IPS DF 4.7 (cell line): Measurements from ENCODE around the gene MYO3A.
"Not testable (repeated sequence)": the region's sequence is repeated elsewhere in the genome, so short reads cannot be mapped to it uniquely, and the experiment has no call there.

Experiments
- DNase-seq: peaks from one replicate; pipeline ENCODE4 v3.0.0-alpha.2; 2013; ENCODE audit warnings: low spot score; ENCODE audit errors: extremely low read depth

MYO3A gene

GRCh38 chr10:26081459-26081858 is 147.4 kb downstream of the MYO3A start:
- no peak for DNase-seq

DNA sequence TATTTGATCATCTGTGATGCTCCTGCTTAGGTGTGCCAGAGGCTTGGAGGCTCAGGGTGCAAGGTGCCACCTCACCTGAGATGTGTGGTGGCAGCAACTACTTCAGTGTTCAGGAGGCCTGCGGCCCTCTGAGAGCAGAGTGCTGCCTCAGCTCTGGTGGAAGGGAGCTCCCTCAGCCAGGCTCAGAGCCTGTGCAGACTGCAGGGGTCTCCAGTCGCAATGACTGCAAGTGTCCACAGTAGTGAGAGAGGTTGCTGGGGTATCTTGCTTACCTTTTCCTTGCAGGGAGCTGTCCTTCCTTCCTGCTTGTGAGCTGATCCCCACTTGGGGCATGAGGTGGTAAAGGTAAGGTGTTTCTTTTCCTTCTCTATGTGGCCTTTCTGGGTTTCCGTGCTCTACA is 151.5 kb downstream of the MYO3A start:
- peak; percentile 11 for DNase-seq

- DNase-seq: no peak
Observed at GRCh38 chr10:26087666-26088065, 153.6 kb downstream of the MYO3A start.

- no peak for DNase-seq
Observed at GRCh38 chr10:26090026-26090425, 156.0 kb downstream of the MYO3A start.

- DNase-seq: no peak
Observed at GRCh38 chr10:26090762-26091161, 156.7 kb downstream of the MYO3A start.

GRCh38 chr10:26093229-26093628 is 159.2 kb downstream of the MYO3A start:
- no peak for DNase-seq

- DNase-seq: no peak
Observed at GRCh38 chr10:26095781-26096180, 161.8 kb downstream of the MYO3A start.

- not testable (repeated sequence) for DNase-seq
Observed at GRCh38 chr10:26097549-26097948, 163.5 kb downstream of the MYO3A start.

DNA sequence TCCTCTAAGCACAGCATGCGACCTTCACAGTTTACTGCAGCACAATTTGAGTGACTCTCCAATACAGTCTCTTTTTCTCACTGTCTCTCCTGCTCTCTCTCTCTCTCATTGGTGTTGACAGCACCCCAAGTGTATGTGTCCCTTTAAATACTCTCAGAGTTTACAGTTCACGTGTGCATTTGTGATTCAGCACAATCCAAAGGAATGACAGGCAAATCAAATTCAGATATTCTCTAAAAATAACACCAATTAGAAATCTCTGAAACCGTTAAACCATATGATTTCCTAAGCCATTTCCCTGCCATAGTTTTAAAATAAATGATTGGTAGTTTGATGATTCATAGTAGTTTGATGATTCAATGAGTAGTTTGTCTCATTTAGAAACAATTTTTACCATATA is 178.5 kb downstream of the MYO3A start:
- DNase-seq: no peak

GRCh38 chr10:26138613-26139012 is 204.6 kb downstream of the MYO3A start:
- no peak for DNase-seq

DNA sequence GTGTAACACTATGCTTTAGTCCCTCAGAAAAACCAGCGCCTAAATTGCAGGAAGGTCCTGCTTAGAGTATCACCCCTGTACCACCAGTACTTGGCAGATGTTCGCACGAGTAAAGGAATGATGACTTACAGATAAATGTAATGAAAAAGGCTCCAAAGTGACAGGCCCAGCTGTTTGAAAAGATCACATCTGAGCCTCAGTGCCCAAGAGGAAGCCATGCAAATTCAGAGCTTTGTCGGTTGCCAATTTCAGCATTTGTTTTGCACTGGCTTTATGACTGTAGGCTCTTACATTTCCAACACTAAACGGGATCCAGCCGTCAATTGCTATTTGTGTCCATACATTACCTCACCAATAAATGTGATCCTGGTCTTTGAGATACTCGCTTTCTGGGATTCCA is 222.0 kb downstream of the MYO3A start:
- no peak for DNase-seq

DNA sequence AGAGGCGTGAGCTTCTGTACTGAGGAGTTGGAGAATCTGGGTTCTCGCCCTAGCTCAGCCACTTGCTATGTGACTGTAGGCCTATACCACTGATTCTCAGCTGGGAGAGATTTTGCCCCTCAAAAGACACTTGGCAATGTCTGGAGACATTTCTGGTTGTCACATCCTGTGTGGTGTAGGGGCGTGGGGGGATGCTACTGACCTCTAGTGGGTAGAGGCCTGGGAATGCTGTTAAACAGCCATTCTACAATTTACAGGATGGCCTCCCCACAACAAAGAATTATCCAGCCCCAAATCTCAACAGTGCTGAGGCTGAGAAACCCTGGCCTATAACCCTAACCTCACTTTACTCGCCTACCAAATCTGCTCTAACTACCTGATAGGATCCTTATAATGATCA is 223.7 kb downstream of the MYO3A start:
- DNase-seq: peak; percentile 5

DNA sequence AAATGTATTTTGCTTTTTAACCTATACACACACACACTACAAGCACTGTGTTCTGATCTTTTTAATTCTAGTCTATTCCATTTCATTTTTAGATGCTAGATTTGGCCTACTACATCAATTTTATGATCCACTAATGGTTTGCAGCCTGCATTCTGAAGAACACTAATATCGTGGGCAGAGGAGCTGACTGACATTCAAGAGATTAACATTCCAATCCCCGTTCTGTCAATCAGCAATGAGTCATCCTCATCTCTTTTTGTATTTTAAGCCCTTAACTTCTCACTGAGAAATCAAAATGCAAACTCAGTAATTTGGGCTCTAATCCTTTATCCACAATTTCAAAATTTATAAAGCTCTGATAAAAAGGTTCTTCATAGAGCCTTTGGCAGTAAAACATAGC is 235.4 kb downstream of the MYO3A start:
- DNase-seq: no peak

DNA sequence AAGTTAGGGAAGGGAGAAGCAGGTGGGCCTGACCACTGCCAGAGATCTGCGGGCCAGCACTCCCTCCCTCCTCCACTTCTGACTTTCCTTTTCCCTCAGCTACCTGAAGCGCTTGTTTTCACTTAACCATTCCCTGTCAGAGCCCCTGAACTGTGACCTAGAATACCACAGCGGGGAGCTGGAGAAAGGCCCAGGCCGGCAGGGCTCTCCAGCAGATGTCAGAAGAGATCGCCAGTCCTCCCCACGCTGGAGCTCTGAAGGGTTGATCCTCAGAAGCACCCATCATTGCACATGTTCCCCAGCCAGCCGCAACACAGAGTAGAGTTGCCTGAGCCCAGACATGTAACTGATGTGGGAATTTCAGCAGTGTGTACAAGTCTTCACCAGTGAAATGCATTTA is 238.1 kb downstream of the MYO3A start:
- peak; percentile 5 for DNase-seq

DNA sequence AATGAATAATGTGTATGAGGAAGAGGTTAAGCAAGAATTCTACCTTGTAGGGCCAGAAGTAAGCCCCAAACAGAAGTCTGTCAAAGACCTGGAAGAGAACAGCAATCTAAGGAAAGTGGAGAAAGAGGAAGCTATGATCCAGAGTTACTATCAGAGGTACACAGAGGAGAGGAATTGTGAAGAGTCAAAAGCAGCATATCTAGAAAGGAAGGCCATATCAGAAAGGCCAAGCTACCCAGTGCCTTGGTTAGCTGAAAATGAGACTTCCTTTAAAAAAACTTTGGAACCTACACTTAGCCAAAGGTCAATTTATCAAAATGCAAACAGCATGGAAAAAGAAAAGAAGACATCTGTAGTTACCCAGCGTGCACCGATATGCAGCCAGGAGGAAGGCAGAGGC is 239.8 kb downstream of the MYO3A start:
- no peak for DNase-seq

DNA sequence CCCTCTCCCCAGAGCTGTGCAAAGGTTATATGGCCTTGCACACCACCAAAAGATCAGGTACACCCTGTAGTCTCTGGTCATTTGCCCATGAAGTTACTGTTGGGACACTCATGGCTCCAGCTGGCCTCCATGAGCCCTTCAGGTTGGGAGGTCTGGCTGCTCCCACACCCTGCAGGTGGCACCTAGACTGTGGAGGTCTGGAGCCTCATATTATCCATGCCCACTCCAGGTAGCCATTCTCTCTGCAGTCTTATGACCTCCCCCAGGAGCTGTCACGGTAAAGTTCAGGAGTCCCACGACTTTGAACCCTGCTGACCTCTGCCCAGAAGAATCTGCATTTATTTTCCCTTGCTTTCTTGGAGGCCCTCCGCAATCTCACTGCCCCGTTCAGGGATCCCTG is 243.3 kb downstream of the MYO3A start:
- no peak for DNase-seq

DNA sequence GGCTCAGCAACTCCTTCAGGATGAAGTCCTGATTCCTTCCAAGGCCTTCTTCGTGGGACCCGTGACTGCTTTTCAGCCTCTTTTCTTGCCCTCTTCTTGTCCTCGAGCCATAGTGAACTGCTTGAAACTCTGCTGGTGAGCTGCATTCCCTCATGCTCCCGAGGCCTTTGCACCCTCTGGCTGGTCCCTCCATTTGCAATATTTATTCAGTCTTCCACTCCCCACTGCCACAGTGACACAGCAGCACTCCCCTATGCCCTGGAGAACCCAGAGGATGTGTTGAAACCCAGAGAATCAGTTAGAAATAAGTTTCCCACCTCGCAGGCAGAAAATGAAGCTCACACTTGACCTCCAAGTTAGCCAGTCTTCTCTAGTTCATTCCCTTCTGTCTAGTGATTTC is 260.2 kb downstream of the MYO3A start:
- DNase-seq: no peak

DNA sequence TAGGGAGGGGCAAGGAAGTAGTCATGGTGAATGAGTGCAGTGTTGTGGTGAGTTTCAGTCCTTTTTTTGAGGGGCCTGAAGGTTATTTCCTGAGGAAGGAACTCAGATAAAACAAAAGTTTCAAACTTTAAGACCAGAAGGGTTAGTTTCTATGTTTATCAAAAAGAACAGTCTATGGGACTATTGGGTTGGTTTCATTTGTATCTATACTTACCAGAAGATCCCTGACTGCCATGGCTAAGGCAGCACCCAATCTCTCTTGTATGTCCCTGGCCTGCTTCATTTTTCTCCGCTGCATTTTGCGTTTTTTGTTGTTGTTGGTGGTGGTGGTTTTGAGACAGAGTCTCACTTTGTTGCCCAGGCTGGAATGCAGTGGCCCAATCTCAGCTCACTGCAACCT is 263.2 kb downstream of the MYO3A start:
- DNase-seq: no peak

GRCh38 chr10:26198119-26198518 is 264.1 kb downstream of the MYO3A start:
- no peak for DNase-seq

DNA sequence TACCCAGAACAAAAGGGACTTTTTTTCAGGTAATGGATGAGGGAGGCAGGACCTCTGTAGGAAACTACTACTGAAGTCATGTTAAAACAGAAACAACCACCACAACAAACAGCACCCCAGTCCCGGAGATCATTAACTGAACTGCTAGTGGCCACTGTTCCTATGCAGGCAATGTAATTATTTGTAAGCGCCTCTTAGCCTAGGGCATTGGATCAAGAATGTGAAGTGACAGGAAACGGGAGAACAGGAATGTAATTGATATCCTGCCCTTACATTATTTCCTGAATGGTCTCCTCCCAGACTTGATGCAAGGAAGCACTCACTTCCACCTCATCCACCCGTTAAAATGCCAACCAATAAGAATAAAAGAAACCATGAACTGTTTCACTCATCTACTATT is 265.8 kb downstream of the MYO3A start:
- DNase-seq: no peak

- DNase-seq: no peak
Observed at GRCh38 chr10:26205223-26205622, 271.2 kb downstream of the MYO3A start.

GRCh38 chr10:26211781-26212444 is 277.9 kb downstream of the MYO3A start:
- no peak for DNase-seq

DNA sequence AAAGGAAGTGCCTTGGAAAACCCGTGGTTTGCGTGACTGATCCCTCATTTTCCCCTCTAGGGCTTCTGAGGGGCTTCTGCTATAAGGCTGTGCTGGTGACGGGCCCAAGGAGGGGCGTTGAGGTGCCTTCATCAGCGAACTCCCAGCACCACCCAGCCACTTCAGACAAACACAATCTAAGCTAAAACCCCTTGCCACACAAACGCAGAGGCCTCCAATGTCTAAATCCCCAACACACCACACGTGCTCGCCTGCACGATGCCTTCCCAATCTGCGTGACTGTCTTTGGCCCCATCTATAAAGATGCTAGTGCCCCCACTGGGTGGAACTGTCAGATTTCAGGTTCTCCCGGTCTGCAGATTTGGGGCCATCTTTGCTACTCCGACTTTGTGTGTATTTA is 278.5 kb downstream of the MYO3A start:
- no peak for DNase-seq
